ENCODE results near the gene TMTC1.

Gene TMTC1

DNA sequence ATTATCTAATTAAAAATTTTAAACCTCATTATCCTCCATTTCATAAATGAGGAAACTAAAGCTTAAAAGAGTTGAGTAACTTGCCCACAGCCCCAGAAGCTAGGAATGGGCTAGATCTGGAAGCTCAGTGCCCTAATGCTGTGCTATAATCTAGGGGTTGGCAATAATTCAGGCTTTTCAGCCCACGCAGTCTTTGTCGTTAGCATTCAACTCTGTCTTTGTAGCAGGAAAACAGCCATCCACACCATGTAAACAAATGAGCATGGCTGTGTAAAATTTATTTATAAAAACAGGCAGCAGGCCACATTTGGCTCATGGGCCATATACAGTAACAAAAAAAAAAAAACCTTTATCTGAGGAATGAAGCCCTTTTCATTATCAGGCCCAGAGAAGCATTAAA is 193.9 kb downstream of the TMTC1 start:
- TF ChIP-seq, protein P1, sequence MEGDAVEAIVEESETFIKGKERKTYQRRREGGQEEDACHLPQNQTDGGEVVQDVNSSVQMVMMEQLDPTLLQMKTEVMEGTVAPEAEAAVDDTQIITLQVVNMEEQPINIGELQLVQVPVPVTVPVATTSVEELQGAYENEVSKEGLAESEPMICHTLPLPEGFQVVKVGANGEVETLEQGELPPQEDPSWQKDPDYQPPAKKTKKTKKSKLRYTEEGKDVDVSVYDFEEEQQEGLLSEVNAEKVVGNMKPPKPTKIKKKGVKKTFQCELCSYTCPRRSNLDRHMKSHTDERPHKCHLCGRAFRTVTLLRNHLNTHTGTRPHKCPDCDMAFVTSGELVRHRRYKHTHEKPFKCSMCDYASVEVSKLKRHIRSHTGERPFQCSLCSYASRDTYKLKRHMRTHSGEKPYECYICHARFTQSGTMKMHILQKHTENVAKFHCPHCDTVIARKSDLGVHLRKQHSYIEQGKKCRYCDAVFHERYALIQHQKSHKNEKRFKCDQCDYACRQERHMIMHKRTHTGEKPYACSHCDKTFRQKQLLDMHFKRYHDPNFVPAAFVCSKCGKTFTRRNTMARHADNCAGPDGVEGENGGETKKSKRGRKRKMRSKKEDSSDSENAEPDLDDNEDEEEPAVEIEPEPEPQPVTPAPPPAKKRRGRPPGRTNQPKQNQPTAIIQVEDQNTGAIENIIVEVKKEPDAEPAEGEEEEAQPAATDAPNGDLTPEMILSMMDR (IDR thresholded peaks at IDR 0.05; ENCODE audit: control insufficient read depth, extremely low read depth, insufficient read depth) = no peak
- H3K4me3 ChIP-seq (ENCODE audit: low read depth, low read length) = no peak overlapping the region
- DNase-seq (ENCODE audit: low read depth) = no peak

DNA sequence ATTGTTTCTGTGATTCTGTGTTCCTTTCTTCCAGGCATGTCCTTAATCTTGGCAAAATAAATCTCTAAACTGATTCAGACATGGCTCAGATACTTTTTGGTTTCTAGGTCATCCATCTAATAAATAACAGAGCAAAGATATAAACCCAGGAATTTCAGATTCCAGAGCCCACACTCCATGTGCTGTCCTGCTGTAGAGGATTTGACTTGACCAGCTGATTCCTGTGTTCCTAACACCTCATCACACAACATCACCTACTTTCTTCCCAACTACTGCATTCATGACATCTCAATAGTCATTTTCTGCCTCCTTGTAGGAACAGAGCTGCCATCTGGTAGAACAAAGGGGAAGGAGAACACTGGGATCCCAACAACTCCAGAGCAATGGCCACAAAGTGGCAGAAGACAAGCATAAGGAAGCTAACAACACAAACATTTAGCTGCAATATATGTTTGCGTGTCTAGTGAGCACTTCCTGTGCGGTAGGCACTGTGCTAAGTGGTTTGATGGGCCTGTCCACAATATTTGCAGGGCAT is 194.4 kb downstream of the TMTC1 start:
- TF ChIP-seq, protein P1 (IDR thresholded peaks at IDR 0.05; ENCODE audit: control insufficient read depth, extremely low read depth, insufficient read depth) = no peak
- no peak overlapping the region for H3K4me3 ChIP-seq (ENCODE audit: low read depth, low read length)
- DNase-seq (ENCODE audit: low read depth) = no peak

DNA sequence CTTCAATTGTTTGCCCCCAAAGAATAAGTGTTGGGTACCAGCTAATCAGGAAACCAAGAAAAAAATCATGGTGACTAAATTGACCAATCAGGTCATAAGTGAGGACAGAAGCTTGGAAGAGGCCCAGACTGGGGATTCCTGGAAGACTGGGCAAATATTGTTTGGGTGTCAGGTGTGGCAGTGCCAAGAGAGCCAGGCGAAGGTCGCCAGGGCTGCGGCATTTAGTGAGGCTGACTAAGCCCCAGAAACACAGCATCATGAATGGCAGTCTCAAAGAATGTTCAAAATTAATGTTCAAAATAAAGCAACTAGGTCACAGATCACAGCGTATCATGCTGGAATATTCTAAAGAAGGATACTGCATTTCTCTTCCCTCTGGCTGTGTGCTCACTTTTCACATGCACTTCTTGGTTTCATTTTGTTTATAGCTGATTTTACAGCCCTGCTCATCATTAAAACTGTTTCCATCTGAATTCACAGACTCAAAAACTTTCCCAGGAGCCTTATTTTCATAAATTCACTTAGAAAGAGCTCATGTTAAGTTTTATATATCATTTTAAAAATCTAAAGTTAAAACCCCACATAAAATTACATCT is 201.0 kb downstream of the TMTC1 start:
- TF ChIP-seq, protein P1 (IDR thresholded peaks at IDR 0.05; ENCODE audit: control insufficient read depth, extremely low read depth, insufficient read depth) = no peak
- peak; percentile 22 for DNase-seq (ENCODE audit: low read depth)
- H3K4me3 ChIP-seq (ENCODE audit: low read depth, low read length) = peak overlapping the region; percentile 3; the same call in 1 of the 2 replicates

DNA sequence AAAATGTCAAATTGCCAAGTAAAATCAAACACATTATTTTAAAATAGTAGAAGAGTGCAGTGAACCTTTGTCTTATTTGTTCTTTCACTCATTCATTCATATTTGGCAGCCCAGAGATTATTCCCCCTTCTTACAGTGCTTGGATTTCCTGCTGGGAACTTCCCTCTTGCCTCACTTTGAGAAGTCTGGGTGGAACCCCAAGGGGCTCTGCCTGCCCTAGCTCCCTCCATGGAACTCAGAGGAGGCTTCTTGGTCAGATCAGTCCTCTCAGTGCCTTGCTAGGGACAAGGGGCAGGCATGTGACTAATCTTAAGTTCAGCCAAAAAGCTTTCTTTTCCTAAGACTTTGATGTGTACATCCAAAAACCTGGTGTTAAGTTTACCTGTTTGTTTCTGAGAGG is 201.6 kb downstream of the TMTC1 start:
- H3K4me3 ChIP-seq (ENCODE audit: low read depth, low read length) = no peak overlapping the region
- TF ChIP-seq, protein P1 (IDR thresholded peaks at IDR 0.05; ENCODE audit: control insufficient read depth, extremely low read depth, insufficient read depth) = no peak
- no peak for DNase-seq (ENCODE audit: low read depth)

DNA sequence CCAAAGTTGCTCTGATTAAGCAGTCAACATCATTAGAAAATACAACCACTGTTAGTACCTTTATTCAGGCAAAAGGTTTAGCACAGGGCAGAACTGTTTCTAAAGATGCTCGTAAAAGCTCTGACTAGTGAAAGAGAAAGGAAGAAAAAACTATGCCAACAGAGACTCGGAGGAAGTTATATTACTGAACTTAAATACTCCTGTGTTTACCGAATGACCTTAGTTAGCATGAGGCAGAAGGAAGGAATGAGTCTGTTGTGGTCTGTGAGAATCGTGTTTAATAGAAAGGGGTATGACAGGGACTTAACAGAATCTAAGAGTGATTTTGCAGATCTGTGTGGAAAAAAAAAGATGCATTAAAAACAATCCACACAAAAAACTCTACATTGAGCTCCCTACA is 202.1 kb downstream of the TMTC1 start:
- H3K4me3 ChIP-seq (ENCODE audit: low read depth, low read length) = no peak overlapping the region
- peak; percentile 44 for DNase-seq (ENCODE audit: low read depth)
- TF ChIP-seq, protein P1 (IDR thresholded peaks at IDR 0.05; ENCODE audit: control insufficient read depth, extremely low read depth, insufficient read depth) = no peak

DNA sequence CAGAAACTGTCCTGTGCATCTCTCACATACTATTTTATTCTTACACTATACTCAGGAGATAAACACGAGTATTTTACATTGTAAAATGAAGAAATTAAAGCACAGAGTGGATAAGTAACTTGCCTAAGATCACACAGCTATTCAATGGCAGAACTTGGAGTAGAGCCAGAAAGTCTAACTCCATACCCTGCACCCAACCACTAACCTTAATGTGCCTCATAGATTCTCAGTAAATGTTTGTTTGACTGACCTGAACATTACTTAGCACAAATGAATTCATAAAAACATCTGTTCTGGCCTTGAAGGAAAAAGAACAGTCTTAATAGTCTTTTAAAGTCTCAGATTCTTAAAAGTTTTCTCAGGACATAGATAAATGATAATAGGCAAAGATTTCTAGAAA is 202.8 kb downstream of the TMTC1 start:
- TF ChIP-seq, protein P1 (IDR thresholded peaks at IDR 0.05; ENCODE audit: control insufficient read depth, extremely low read depth, insufficient read depth) = no peak
- H3K4me3 ChIP-seq (ENCODE audit: low read depth, low read length) = no peak overlapping the region
- no peak for DNase-seq (ENCODE audit: low read depth)

DNA sequence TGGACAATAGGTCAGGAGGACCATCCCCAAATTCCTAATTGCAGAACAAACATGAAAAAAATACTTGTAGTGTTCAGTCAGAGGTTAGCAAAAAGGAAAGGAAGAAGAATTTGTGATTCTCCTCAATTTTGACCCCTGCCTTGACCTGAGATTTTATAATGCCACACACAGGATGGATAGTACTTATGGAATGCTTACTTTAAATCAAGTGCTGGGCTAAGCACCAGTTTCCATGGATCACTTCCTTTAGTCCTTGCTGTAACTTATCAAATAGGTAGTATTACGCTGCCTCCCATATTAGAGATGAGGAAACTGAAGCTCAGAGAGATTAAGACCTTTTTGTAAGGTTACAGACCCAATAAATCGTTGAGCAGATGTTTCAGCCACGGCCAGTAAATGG is 205.0 kb downstream of the TMTC1 start:
- no peak for DNase-seq (ENCODE audit: low read depth)
- TF ChIP-seq, protein P1 (IDR thresholded peaks at IDR 0.05; ENCODE audit: control insufficient read depth, extremely low read depth, insufficient read depth) = no peak
- no peak overlapping the region for H3K4me3 ChIP-seq (ENCODE audit: low read depth, low read length)

Data from LNCaP clone FGC (cell line).